Activated CD8-positive, alpha-beta memory T cell treated with anti-CD3 and anti-CD28 coated beads for 24 hours (primary cell): ENCODE measurements around the gene CTIF.

ENCODE experiments used
- DNase-seq: peaks from one replicate; pipeline ENCODE4 v3.0.0-alpha.2; 2020

CTIF gene

DNA sequence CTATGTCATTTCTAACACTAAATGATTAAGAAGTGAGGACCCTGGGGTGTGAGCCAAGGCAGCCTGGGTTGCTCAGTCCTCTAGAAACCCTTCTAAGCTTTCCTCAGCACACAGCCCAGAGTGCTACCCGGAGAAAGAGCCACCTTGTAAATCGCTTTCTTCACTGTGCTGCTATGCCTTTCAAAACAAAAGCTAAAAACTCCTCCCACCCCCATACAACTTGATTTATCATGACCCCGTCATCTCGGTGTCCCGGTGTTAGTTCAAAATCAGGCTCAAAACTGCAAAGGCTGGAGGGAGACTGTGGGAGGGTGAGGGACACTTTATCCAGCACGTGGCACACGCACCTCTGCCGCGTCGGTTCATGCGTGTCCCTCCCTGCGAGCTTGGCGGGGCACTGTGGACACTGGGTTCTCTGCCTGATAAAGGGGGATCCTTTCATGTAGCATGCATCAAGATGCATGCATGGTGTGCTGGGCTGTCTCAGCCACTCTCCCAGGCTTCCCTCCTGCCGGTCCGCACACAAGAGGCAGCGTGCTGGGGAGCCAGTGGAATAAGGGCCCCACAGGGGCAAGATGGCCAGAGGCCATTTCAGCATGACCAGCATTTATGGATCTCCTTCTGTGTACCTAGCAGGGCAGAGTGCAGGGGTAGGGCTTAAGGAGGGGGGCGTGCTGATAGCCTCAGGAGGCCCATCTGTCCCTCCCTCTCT lies 241.5 kb downstream of the CTIF start:
- DNase-seq: no peak

DNA sequence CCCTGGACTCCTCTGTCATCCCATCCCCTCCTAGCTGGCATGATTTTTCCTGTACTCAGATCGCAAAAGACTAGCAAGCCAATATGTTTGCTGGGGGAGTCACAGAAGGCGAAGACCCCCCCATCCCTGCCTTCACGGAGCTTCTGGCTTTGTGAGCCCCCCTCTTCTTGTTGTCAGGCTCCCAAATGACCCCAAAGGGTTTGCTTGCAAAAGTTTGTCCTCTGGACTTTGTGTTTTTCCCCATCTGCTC lies 242.0 kb downstream of the CTIF start:
- DNase-seq: no peak

- no peak for DNase-seq
Observed at GRCh38 chr18:48781163-48781987, 242.5 kb downstream of the CTIF start.

DNA sequence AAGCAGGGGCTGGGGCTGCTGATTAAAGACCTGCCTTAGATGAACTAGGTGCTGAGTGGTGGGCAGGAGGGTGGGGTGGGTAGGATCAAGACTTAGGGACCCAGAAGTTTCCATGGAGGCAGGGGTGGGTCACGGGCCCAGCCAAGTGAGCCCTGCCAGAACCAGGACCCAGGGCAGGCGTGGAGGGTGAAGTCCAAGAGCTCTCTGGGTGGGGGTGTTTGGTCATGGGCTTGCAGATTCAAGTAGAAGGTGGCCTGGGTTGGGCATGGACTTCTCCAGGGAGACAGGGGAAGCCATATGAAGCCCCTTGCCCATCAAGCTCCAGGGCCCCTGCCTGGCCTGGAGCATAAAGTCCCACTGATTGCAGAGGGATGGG lies 243.1 kb downstream of the CTIF start:
- no peak for DNase-seq

GRCh38 chr18:48782381-48782861 lies 243.6 kb downstream of the CTIF start:
- DNase-seq: no peak

DNA sequence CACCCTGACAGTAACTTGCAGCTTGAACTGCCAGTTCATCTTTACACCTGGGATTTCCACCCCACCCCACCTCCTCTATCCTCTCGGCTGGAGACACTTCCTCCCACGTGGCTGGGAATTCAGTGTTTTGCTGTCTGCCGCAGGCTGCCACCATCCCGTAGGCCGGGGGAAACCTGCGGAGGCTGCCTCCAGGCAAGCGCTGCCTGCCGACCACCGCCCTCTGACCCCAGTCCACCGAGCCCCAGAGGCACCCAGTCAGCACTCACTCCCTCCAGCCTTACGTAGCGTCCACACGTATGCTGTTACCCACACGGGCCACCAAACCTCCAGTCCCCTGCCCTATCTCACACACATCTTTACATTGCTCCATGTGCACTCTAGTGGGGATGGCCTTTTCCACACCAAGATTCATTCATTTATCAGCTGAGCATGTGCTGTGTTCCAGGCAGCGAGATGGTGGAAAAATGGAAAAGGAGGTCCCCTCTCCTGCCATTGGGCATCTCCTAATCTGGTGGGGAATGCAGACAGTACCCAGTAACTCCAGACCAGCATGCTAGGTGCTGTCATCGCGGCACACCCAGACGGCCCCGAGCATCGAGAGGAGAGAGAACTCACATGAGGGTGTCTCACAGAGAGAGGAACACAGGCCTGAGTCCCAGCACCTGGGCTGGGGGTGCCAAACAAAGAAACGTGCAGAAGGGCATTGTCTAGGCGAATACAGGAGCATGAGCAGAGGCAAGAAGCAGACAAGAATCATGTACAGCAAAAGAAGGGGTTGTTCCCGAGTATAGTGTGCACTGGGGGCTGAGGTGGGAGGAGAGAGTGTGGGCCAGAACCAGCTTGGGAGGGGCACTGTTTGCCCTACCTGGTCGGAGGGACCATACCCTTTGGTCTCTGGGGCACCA lies 245.0 kb downstream of the CTIF start:
- DNase-seq: no peak

DNA sequence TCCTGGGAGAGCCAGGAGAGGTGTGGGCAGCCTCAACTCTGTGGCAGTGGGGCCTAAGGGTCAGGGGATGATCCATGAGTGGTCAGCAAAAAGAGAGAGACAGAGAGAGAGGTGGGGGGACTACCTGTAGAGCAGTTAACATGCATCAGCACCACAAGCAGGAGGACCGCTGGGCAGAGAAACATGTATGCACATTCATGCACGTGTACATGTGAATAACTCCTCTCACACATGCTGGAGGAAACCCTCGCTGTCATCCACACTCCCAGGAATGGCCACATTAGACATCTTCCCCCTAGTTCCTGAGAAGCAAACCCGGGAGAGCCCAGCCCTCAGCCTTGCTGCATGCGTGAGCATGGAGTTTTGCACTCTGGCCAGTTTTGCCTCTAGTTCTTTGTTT lies 245.8 kb downstream of the CTIF start:
- no peak for DNase-seq

DNA sequence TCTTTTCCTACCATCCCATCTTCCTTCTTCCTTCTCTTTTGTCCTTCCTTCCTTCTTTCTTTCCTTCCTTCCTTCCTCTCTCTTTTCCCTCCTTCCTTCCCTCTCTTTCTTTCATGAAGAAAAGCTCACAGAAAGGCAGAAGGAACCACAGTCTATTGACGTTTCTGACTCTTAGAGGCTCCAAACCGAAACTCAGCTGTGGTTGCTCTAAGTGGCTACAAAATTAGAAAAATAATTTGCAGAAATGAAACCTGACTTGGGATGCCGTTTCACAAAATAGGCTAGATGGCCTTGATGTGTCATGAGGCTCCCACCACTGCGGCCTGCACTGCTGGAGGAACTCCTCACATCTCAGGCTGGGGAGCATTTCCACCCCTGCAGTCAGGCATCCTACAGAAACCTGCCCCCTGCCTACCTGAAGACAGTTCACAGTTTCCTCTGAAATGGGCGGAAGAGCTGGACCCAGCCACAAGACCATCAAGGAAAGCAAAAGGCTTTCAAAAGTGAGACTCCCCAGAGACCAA lies 246.3 kb downstream of the CTIF start:
- no peak for DNase-seq

DNA sequence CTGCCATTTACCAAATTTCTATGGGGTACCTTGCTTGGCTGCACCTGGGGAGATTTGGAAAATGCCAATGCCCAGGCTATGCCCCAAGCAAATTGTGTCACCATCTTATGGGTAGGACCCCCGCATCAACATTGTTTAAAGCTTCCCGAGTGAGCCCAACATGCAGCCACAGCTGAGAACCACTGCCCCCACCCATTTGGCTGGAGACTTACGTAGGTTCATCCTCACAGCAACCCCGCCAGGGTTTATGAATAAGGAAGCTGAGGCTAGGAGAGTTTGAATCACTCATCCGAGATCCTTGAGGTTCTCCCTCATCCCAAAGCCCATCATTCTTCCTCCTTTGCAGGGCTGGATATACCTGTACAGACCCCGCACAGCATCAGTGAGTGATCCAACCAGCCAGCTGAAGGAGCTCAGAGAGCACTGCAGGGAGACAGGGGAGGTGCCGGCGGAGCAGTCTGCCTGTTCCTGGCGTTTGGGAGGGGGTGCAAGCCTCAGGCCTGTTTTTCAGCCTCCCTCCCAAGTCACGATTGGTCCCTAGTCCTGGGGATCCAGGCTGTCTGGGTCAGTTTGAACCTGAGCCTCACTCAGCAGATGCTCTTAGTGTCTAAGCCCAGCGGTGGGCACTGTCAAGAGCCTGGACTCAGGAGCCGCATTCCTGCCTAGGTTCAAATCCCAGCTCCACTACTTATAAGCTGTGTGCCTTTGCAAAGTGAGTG lies 247.1 kb downstream of the CTIF start:
- no peak for DNase-seq

DNA sequence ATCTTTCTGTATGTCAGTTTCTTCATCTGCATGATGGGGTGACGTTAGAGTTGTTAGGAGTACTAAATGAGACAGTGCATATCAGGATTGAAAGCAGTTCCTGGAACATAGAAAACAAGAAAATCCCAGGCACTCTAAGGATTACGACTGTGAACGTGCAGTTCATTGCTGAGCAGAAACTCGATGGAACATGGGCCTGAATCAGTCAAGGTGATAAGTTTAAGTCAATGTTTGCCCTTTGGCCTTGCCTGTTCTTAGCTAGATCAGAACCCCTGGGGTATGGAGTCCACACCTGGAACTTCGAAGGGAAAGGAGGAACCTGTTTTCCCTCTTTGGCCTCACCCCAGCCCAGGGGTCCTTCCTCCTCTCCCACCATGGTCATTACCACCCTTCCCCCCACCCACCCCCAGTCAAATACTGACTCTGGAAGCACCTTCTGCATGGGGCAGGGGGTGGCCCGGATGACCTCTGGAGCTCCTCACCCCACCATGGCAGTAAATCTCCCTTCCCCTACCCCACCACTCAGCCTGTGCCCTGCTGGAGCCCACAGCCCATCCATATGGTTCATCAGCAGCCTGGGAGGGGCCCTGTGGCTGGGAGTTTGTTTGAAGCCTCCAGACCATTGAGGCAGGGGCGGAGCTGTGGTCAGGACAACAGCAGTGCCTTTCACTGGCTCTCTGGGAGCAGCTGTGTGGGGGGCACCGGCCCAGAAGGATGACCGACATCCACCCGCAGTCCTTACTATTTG lies 247.8 kb downstream of the CTIF start:
- DNase-seq: no peak

DNA sequence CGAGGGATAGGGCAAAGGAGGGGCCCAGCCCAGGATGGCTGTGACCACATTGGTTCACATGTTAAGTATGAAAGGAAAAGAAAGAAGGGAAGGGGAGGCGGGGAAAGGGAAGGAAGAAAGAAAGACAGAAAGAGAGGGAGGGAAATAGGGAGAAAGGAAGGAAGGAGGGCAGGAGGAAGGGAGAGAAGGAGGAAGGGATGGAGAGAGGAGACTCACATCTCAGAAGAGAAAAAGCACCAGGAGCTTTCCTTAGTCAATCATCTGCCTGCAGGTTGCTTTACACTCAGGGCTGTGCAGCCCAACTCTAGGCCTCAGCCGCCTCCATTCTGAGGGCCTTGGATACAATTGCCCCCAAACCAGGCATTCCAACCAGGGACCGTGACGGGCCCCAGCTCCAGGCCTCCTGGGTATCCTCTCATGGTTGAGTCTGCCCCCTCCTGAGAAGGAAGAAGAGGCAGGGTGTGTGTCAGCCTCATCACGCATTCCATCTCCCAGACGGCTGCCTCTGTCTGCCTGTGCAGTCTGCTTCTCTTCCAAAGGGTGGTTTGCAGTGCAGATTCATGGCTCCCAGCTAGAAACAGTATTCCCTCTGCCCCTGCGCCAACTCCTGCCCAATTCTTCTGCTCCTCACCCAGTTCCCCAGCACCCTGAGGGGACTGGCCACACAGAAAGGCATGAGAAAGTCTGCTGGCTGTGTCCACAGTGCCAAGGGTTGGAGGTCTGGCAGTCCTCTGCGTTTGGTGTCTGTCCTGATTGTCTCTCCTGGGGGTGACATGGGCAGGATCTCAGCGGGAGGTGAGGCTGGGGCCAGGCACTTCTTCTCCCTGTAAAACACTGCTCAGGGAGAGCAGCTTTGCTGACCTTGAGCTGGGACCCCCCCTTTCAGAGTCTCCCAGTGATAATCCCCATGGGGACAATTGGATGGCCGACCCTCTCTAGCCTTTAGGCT lies 248.6 kb downstream of the CTIF start:
- DNase-seq: no peak

GRCh38 chr18:48788373-48788772 lies 249.5 kb downstream of the CTIF start:
- DNase-seq: no peak

- DNase-seq: no peak
Observed at GRCh38 chr18:48789259-48789812, 250.5 kb downstream of the CTIF start.

GRCh38 chr18:48790226-48790863 lies 251.5 kb downstream of the CTIF start:
- no peak for DNase-seq

DNA sequence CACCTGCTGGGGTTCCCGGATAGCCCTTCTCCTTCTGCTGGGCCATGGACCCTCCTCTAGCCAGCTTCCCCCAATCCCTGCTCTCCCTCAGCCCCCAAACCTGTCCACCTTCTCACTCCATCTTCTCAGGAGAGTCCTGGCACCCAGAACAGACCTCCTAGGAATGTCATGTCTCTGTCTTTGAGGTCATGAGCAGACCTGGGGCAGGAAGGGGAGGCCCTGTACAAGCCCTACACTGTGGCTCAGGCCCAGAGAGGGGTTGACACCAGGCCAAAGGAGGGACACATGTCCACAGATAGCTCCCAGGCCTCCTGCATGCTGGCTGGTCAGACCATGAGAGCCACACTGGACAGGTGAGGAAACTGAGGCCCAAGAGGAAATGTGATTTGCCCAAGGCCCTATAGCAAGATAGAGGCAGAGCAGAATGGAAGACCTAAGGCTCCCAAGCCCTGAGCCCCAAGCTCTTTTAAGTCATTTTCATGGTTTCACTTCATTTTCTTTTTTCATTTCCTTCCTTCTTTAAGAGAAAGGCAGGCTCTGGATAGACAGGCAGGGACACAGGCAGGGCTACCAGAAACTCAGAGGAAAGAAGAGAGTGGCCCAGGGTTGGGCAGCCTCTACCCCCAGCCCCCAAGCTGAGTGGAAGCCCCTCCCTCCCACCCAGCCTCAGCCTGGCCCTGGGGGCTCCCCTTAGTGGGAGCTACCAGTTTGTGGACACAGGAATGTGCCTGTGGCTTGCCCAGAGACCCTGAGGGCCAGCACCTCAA lies 252.2 kb downstream of the CTIF start:
- DNase-seq: no peak

GRCh38 chr18:48791636-48792105 lies 252.8 kb downstream of the CTIF start:
- no peak for DNase-seq

DNA sequence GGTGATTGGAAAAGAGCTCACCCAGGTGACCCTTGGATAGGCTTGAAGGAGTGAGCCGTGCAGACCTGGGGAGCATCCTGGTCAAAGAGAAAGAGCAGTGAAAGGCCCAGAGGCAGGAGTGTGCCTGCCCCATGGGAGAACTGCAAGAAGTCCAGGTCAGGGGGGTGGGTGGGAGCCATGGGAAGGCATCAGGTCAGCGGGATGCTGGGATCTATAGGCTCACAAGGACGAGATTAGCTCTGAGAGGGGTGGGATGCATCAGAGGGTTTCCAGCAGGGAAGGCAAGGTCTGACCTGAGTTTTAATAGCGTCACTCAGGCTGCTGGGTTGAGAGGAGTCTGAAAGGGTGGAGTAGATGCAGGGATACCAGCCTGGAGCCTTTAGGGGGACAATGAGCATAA lies 253.3 kb downstream of the CTIF start:
- no peak for DNase-seq

DNA sequence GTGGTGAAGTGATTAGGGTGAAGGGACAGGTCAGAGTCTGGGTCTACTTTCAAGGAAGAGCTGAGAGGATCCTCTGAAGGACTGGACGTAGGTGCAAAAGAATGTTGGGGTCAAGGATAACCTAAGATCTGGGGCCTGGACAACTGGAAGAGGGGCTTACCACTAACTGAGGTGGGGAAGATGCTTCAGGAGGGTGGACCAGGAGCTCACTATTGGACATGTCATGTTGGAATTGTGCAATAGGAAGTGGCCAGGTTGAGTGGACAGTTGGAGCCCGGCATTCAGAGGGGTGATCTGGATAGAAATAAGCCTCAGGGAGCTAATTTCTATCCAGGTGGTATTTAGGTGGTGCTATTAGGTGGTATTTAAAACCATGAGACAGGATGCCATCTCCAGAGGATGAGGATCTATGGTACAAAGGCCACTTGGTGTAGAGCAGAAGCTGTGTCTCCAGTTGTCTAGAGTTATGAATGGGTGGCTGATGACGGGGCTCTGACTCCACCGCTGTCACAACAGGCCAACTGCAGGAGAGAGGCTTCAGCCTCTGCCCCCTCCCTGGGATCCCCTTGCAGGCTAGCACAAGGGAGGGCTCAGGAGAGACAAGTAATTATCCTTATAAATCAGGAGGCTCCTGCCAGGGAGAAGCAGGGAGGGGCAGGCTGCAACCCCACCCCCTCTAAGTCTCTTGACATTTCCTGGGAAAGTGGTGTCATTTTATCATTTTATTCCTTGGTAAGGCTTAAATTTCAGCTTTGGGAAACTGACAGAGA lies 254.0 kb downstream of the CTIF start:
- no peak for DNase-seq
